HCT116 (cell line): ENCODE data around the gene CACNB1. TPM values are rescaled to one million over a fixed set of nuclear protein-coding genes. Genes with fewer than 3 reads are reported as not detected.

Experiments
- ATAC-seq: fragments of 200-7000 bp; cut with Tn5 transposase; 2 replicates; pipeline ENCODE4 v1.9.1; 2020; ENCODE audit warnings: mild to moderate bottlenecking, moderate library complexity
- BruUV-seq: library from RNA; stranded (reverse); fragments of 400-500 nt; replicated peaks from 2 replicates; lab custom pipeline; 2021; lab: Mats Ljungman, UMichigan
- CTCF ChIA-PET: fragments of 300-600 bp; sonication (Branson Sonifier 250); formaldehyde crosslinking; loops from one replicate; lab custom pipeline; 2021; ENCODE audit warnings: antibody characterized with exemption; lab: Charles Lee
- POLR2A ChIA-PET: fragments of 300-600, 350-600 bp; sonication (Branson Sonifier 250); formaldehyde crosslinking; loops from one replicate; lab custom pipeline; 2021; ENCODE audit warnings: antibody characterized with exemption; lab: Charles Lee
- RAD21 ChIA-PET, 2 experiments: fragments of 300-600 bp; sonication (Branson Sonifier 250); formaldehyde crosslinking; loops; one replicate each; lab custom pipeline; 2023; ENCODE audit warnings: low total read pairs in 2 of 2; ENCODE audit not compliant: uncharacterized antibody in 2 of 2, unreplicated experiment in 2 of 2, low non-redundant PET in 1 of 2; lab: Charles Lee
- DNase-seq: peaks from one replicate; pipeline ENCODE4 v3.0.0-alpha.2; 2010; ENCODE audit warnings: low read depth, low spot score
- H2AFZ ChIP-seq: fragments of 200-600 bp; shearing (Covaris generic), sonication (generic); 2 replicates; pipeline ENCODE4 v1.6.1; 2017; ENCODE audit warnings: low read depth, mixed run types, mixed read lengths, antibody characterized with exemption, low read length; ENCODE audit not compliant: poor library complexity, severe bottlenecking
- H3K27ac ChIP-seq: 2 replicates; pipeline ENCODE4 v1.5.1; 2012; ENCODE audit warnings: low read depth, low read length
- H3K27me3 ChIP-seq: fragments of 200-600 bp; sonication (generic); 2 replicates; pipeline ENCODE4 v1.6.1; 2016; ENCODE audit warnings: mixed run types, low read length, mixed read lengths; ENCODE audit not compliant: insufficient read depth
- H3K36me3 ChIP-seq, 2 experiments: fragments of 200-500 bp in 1 of 2; fragments of 200-600 bp in 1 of 2; sonication (Bioruptor generic) in 1 of 2; sonication (generic) in 1 of 2; 2 replicates each; pipeline versions ENCODE4 v1.5.1 to v1.6.1; 2014 to 2016; ENCODE audit warnings: low read length in 2 of 2, inconsistent platforms in 1 of 2, mixed read lengths in 1 of 2, mixed run types in 1 of 2; ENCODE audit not compliant: insufficient read depth in 2 of 2, control insufficient read depth in 1 of 2
- H3K4me1 ChIP-seq, 2 experiments: fragments of 200-600 bp in 1 of 2; sonication (generic) in 1 of 2; 2 replicates each; pipeline versions ENCODE4 v1.5.1 to v1.6.1; 2012 to 2017; ENCODE audit warnings: low read length in 2 of 2, inconsistent platforms in 1 of 2, mild to moderate bottlenecking in 1 of 2, mixed read lengths in 1 of 2, mixed run types in 1 of 2, moderate library complexity in 1 of 2; ENCODE audit not compliant: insufficient read depth in 2 of 2, control insufficient read depth in 1 of 2
- H3K4me2 ChIP-seq: fragments of 200-600 bp; sonication (generic); 2 replicates; pipeline ENCODE4 v1.6.1; 2017; ENCODE audit warnings: mixed run types, low read length, mixed read lengths
- H3K4me3 ChIP-seq, 2 experiments: fragments of 200-600 bp in 1 of 2; sonication (generic) in 1 of 2; replicated peaks in 1 of 2; 2 replicates each; pipeline ENCODE4 v1.5.1; 2011 to 2016; ENCODE audit warnings: low read length in 2 of 2, control low read depth in 1 of 2, low read depth in 1 of 2, mild to moderate bottlenecking in 1 of 2, mixed read lengths in 1 of 2, mixed run types in 1 of 2
- H3K79me2 ChIP-seq: fragments of 200-600 bp; sonication (generic); 2 replicates; pipeline ENCODE4 v1.6.1; 2017; ENCODE audit warnings: mild to moderate bottlenecking, mixed run types, low read length, moderate library complexity, mixed read lengths; ENCODE audit not compliant: insufficient read depth
- H3K9ac ChIP-seq: fragments of 200-600 bp; sonication (generic); 2 replicates; pipeline ENCODE4 v1.6.1; 2016; ENCODE audit warnings: low read length, mixed read lengths
- H3K9me2 ChIP-seq: fragments of 200-600 bp; sonication (generic), shearing (Covaris generic); 2 replicates; pipeline ENCODE4 v1.6.1; 2017; ENCODE audit warnings: mixed run types, mild to moderate bottlenecking, moderate library complexity; ENCODE audit not compliant: insufficient read depth
- H3K9me3 ChIP-seq, 2 experiments: fragments of 200-500 bp in 1 of 2; fragments of 200-600 bp in 1 of 2; sonication (Bioruptor generic) in 1 of 2; sonication (generic) in 1 of 2; 2 replicates each; pipeline ENCODE4 v1.6.1; 2014 to 2017; ENCODE audit warnings: low read length in 2 of 2, mixed read lengths in 2 of 2, inconsistent platforms in 1 of 2, low read depth in 1 of 2, mild to moderate bottlenecking in 1 of 2, mixed run types in 1 of 2, moderate library complexity in 1 of 2; ENCODE audit not compliant: control insufficient read depth in 1 of 2, insufficient read depth in 1 of 2
- H4K20me1 ChIP-seq: fragments of 200-600 bp; sonication (generic), shearing (Covaris generic); 2 replicates; pipeline ENCODE4 v1.6.1; 2017; ENCODE audit warnings: mixed run types, mild to moderate bottlenecking, moderate library complexity; ENCODE audit not compliant: insufficient read depth
- CBX3 ChIP-seq: IDR thresholded peaks from 2 replicates; pipeline ENCODE4 v1.6.1; 2012; ENCODE audit warnings: low read depth
- CEBPB ChIP-seq: IDR thresholded peaks from 2 replicates; pipeline ENCODE4 v1.6.1; 2012; ENCODE audit warnings: low read depth
- ELF1 ChIP-seq: IDR thresholded peaks from 2 replicates; pipeline ENCODE4 v1.6.1; 2012; ENCODE audit warnings: low read depth, borderline replicate concordance
- EZH2 ChIP-seq: fragments of 200-600 bp; sonication (generic); IDR thresholded peaks from 2 replicates; pipeline ENCODE4 v1.6.1; 2017; ENCODE audit warnings: antibody characterized with exemption, mixed run types
- EZH2phosphoT487 ChIP-seq: fragments of 200-600 bp; IDR thresholded peaks from 2 replicates; pipeline ENCODE4 v1.6.1; 2018; ENCODE audit warnings: antibody characterized with exemption, borderline replicate concordance
- FOSL1 ChIP-seq: IDR thresholded peaks from 2 replicates; pipeline ENCODE4 v1.6.1; 2012; ENCODE audit warnings: low read depth
- JUND ChIP-seq: IDR thresholded peaks from 2 replicates; pipeline ENCODE4 v1.6.1; 2012
- POLR2A ChIP-seq: IDR thresholded peaks from 2 replicates; pipeline ENCODE4 v1.7.0; 2011; ENCODE audit warnings: borderline replicate concordance; ENCODE audit not compliant: insufficient read depth, insufficient read length; ENCODE audit errors: extremely low read depth
- POLR2AphosphoS5 ChIP-seq: IDR thresholded peaks from 2 replicates; pipeline ENCODE4 v1.6.1; 2011; ENCODE audit warnings: mild to moderate bottlenecking, low read depth, low read length, moderate library complexity
- RAD21 ChIP-seq: IDR thresholded peaks from 2 replicates; pipeline ENCODE4 v1.6.1; 2012; ENCODE audit warnings: low read depth, mild to moderate bottlenecking
- SIN3A ChIP-seq: IDR thresholded peaks from 2 replicates; pipeline ENCODE4 v1.6.1; 2012; ENCODE audit warnings: low read depth
- SP1 ChIP-seq: IDR thresholded peaks from 2 replicates; pipeline ENCODE4 v1.6.1; 2012; ENCODE audit warnings: low read depth
- SRF ChIP-seq: IDR thresholded peaks from 2 replicates; pipeline ENCODE4 v1.6.1; 2012; ENCODE audit warnings: low read depth
- TCF7L2 ChIP-seq: IDR thresholded peaks from 2 replicates; pipeline ENCODE4 v1.7.0; 2011; ENCODE audit warnings: borderline replicate concordance, inconsistent platforms; ENCODE audit not compliant: insufficient read depth, insufficient read length; ENCODE audit errors: extremely low read depth
- ZFX ChIP-seq: fragments of 450-650 bp; IDR thresholded peaks from 2 replicates; pipeline ENCODE4 v1.6.1; 2017
- intact Hi-C: fragments of 100-400 bp; cut with micrococcal nuclease; formaldehyde crosslinking; loops from 2 replicates; pipeline ENCODE4 v1.10.0; 2022
- total RNA-seq: library from RNA; stranded (reverse); gene quantifications from one replicate; pipeline ENCODE4 v1.2.1, GENCODE V29; 2021; ENCODE audit not compliant: unreplicated experiment
- TF ChIP-seq, protein P1 (sequence below): IDR thresholded peaks from 2 replicates; pipeline ENCODE4 v1.6.1; 2012; ENCODE audit warnings: low read depth
- TF ChIP-seq, protein P2 (sequence below): IDR thresholded peaks from 2 replicates; pipeline ENCODE4 v1.6.1; 2011; ENCODE audit warnings: mild to moderate bottlenecking, low read length, moderate library complexity; ENCODE audit not compliant: insufficient replicate concordance; ENCODE audit errors: extremely low read depth

Gene CACNB1
- total RNA-seq, 1 experiment from 2014 or later = 13.0 TPM

DNA sequence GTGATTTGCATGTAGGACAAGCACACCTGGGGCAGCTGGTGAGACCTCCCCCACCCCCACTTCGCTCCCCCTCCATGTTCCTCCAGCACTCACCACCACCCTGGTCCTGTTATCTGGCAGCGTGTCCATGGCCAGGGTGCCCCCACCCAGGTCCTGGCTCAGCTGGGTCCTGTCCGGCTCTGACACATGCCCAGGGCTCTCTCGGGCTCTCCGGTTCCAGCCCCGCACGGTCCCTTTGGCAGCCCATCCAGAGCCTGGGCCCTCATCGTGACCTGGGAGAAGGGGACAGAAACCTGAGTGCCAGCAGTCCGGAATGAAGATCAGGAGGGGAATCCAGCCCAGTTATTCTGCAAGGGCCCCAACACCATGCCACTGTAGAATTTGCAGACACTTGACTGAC is 57.9 kb downstream of the CACNB1 start:
- intact Hi-C loops = no loop called here
- POLR2A ChIA-PET = no interaction called here

DNA sequence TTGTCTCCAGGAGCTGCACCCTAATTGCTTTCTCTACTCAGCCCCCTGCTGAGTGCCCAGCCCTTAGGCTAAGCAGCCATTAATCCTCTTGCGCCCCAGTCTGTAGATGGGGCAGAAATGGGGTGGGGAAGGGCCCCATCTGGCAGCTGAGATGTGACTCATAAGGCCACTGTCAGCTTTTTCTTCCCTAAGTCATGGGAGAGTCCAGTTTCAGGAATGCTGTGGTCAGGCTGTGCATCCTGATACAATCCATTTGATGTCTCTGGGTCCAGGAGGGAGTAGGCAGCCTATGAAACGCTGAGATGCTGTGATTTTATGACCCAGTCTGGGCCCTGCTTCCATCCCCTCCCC is 58.3 kb downstream of the CACNB1 start:
- H3K9me3 ChIP-seq = no peaks in the 10 kb centered on the region
- ChIA-PET POLR2A (no interaction called here), CTCF (interaction anchor here (1.1 kb wide), 1 partner anchor 156 kb away, joined by 3 read pairs; no protein-coding TSS in a partner anchor), RAD21 (no interaction called here)
- H3K4me3 ChIP-seq = no peak overlapping the region
- H3K27ac ChIP-seq = no peak overlapping the region
- peaks cover 5 to 12% of the 10 kb centered on the region in 2 experiments; a peak in 3 of 4 replicates for H3K4me1 ChIP-seq
- no peaks in the 10 kb centered on the region for H3K36me3 ChIP-seq
- ATAC-seq = peak; percentile 77
- no peaks in the 10 kb centered on the region for H4K20me1 ChIP-seq
- H3K9me2 ChIP-seq = no peaks in the 10 kb centered on the region
- no TSS peak for BruUV-seq
- H3K9ac ChIP-seq = no peak overlapping the region
- no peaks in the 10 kb centered on the region for H3K79me2 ChIP-seq
- peak overlapping the region; percentile 37 for H3K4me2 ChIP-seq
- H2AFZ ChIP-seq = no peak overlapping the region
- intact Hi-C loops = no loop called here
- no peaks in the 10 kb centered on the region for H3K27me3 ChIP-seq
- DNase-seq = no peak
- TF ChIP-seq CEBPB (no peak), RAD21 (no peak), CBX3 (no peak), ELF1 (no peak), EZH2phosphoT487 (no peak), FOSL1 (no peak), ZFX (no peak), POLR2A (no peak), EZH2 (no peak), SIN3A (no peak), SRF (no peak), SP1 (no peak), TCF7L2 (no peak), POLR2AphosphoS5 (no peak)
- TF ChIP-seq, protein P1, sequence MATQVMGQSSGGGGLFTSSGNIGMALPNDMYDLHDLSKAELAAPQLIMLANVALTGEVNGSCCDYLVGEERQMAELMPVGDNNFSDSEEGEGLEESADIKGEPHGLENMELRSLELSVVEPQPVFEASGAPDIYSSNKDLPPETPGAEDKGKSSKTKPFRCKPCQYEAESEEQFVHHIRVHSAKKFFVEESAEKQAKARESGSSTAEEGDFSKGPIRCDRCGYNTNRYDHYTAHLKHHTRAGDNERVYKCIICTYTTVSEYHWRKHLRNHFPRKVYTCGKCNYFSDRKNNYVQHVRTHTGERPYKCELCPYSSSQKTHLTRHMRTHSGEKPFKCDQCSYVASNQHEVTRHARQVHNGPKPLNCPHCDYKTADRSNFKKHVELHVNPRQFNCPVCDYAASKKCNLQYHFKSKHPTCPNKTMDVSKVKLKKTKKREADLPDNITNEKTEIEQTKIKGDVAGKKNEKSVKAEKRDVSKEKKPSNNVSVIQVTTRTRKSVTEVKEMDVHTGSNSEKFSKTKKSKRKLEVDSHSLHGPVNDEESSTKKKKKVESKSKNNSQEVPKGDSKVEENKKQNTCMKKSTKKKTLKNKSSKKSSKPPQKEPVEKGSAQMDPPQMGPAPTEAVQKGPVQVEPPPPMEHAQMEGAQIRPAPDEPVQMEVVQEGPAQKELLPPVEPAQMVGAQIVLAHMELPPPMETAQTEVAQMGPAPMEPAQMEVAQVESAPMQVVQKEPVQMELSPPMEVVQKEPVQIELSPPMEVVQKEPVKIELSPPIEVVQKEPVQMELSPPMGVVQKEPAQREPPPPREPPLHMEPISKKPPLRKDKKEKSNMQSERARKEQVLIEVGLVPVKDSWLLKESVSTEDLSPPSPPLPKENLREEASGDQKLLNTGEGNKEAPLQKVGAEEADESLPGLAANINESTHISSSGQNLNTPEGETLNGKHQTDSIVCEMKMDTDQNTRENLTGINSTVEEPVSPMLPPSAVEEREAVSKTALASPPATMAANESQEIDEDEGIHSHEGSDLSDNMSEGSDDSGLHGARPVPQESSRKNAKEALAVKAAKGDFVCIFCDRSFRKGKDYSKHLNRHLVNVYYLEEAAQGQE = no peak
- TF ChIP-seq, protein P2, sequence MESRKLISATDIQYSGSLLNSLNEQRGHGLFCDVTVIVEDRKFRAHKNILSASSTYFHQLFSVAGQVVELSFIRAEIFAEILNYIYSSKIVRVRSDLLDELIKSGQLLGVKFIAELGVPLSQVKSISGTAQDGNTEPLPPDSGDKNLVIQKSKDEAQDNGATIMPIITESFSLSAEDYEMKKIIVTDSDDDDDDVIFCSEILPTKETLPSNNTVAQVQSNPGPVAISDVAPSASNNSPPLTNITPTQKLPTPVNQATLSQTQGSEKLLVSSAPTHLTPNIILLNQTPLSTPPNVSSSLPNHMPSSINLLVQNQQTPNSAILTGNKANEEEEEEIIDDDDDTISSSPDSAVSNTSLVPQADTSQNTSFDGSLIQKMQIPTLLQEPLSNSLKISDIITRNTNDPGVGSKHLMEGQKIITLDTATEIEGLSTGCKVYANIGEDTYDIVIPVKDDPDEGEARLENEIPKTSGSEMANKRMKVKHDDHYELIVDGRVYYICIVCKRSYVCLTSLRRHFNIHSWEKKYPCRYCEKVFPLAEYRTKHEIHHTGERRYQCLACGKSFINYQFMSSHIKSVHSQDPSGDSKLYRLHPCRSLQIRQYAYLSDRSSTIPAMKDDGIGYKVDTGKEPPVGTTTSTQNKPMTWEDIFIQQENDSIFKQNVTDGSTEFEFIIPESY = no peak

More for the DNA sequence above, 57.9 kb downstream of the CACNB1 start:
- TF ChIP-seq CEBPB (no peak), JUND (no peak), SIN3A (no peak)
- ChIA-PET RAD21 (no interaction called here), CTCF (interaction anchor here (1.1 kb wide), 1 partner anchor 157 kb away, joined by 3 read pairs; no protein-coding TSS in a partner anchor)
- DNase-seq (no peak), ATAC-seq (no peak; the same call in 1 of the 2 replicates)
- Histone ChIP-seq H3K9me3 (no peaks in the 10 kb centered on the region), H3K4me3 (no peak overlapping the region), H3K4me2 (peak overlapping the region; percentile 37; the same call in 1 of the 2 replicates), H3K36me3 (no peaks in the 10 kb centered on the region), H4K20me1 (no peaks in the 10 kb centered on the region), H2AFZ (no peak overlapping the region), H3K79me2 (no peaks in the 10 kb centered on the region), H3K4me1 (peaks cover 5 to 12% of the 10 kb centered on the region in 2 experiments; a peak in 3 of 4 replicates), H3K27ac (no peak overlapping the region), H3K27me3 (no peaks in the 10 kb centered on the region), H3K9me2 (no peaks in the 10 kb centered on the region), H3K9ac (no peak overlapping the region)
- BruUV-seq = no TSS peak
